MCF 10A (cell line): ENCODE data around the gene KMT2C. TPM values are rescaled to one million over a fixed set of nuclear protein-coding genes. Genes with fewer than 3 reads are reported as not detected.

Experiments used
- BruUV-seq: library from RNA; stranded (reverse); fragments of 400-500 nt; replicated peaks from 2 replicates; lab custom pipeline; 2021; lab: Mats Ljungman, UMichigan
- CTCF ChIA-PET: fragments of 300-600 bp; sonication (Branson Sonifier 250); formaldehyde crosslinking; extraction: SDS; loops from one replicate; lab custom pipeline; 2021; ENCODE audit warnings: antibody characterized with exemption, inconsistent platforms; lab: Yijun Ruan, JAX
- POLR2A ChIA-PET: fragments of 300-600, 350-650 bp; sonication (Branson Sonifier 250); formaldehyde crosslinking; extraction: SDS; loops from one replicate; lab custom pipeline; 2020; ENCODE audit warnings: antibody characterized with exemption, inconsistent platforms; lab: Yijun Ruan, JAX
- DNase-seq: peaks from one replicate; pipeline ENCODE4 v3.0.0-alpha.2; 2018; ENCODE audit not compliant: unreplicated experiment
- H3K27ac Mint-ChIP-seq: one replicate; pipeline ENCODE4 v1.8.0; 2022; ENCODE audit warnings: mild to moderate bottlenecking, low read depth, mixed read lengths; ENCODE audit not compliant: unreplicated experiment
- H3K27me3 Mint-ChIP-seq: one replicate; pipeline ENCODE4 v1.8.0; 2022; ENCODE audit warnings: mixed read lengths; ENCODE audit not compliant: insufficient read depth, unreplicated experiment
- H3K36me3 Mint-ChIP-seq: one replicate; pipeline ENCODE4 v1.8.0; 2022; ENCODE audit warnings: mild to moderate bottlenecking, moderate library complexity, mixed read lengths; ENCODE audit not compliant: insufficient read depth, unreplicated experiment
- H3K4me1 Mint-ChIP-seq: one replicate; pipeline ENCODE4 v1.8.0; 2022; ENCODE audit warnings: mixed read lengths; ENCODE audit not compliant: insufficient read depth, unreplicated experiment
- H3K4me3 Mint-ChIP-seq: one replicate; pipeline ENCODE4 v1.8.0; 2022; ENCODE audit warnings: mild to moderate bottlenecking, moderate library complexity, mixed read lengths; ENCODE audit not compliant: unreplicated experiment
- H3K9me3 Mint-ChIP-seq: one replicate; pipeline ENCODE4 v1.8.0; 2022; ENCODE audit warnings: mixed read lengths; ENCODE audit not compliant: unreplicated experiment
- intact Hi-C: fragments of 100-400 bp; cut with micrococcal nuclease; formaldehyde crosslinking; loops from 2 replicates; pipeline ENCODE4 v1.14.1; 2022
- total RNA-seq: library from RNA; stranded (reverse); gene quantifications from 2 replicates; pipeline ENCODE4 v1.2.3, GENCODE V29; 2022
- TF ChIP-seq, protein P1 (sequence below): fragments of 200-600 bp; IDR thresholded peaks from one replicate; pipeline ENCODE4 v1.8.0; 2022; ENCODE audit warnings: antibody characterized with exemption, mild to moderate bottlenecking; ENCODE audit not compliant: unreplicated experiment

KMT2C gene
- total RNA-seq, 1 experiment from 2014 or later: 54.6 TPM

DNA sequence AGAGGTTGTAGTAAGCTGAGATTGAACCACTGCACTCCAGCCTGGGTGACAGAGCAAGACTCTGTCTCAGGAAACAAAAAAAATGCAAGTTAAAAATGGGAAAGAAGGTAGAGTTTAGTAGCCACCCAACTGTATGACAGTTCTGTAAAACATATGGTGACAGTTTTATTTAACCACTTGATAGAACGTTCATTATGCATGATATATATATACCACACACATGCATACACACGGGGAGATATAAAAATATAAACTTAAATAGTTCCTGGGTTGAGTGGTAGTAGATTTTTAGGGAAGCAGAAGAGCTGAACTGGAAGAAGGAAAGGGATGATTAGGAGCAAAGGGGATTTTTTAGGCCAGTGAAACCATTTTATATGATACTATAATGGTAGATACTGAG is 120.0 kb downstream of the KMT2C start:
- ChIA-PET POLR2A (interaction anchor here (0.6 to 1.2 kb wide), 4 partner anchors 9 to 445 kb away, joined by 3 read pairs; no protein-coding TSS in a partner anchor), CTCF (interaction anchor here (0.9 to 1.0 kb wide), 3 partner anchors 15 to 21 kb away, joined by 3 read pairs; no protein-coding TSS in a partner anchor)
- Mint-ChIP-seq H3K9me3 (no peaks in the 10 kb centered on the region), H3K4me1 (peaks cover 30% of the 10 kb centered on the region), H3K4me3 (no peak overlapping the region), H3K36me3 (peaks cover 30% of the 10 kb centered on the region), H3K27me3 (no peaks in the 10 kb centered on the region), H3K27ac (no peak overlapping the region)
- TF ChIP-seq, protein P1, sequence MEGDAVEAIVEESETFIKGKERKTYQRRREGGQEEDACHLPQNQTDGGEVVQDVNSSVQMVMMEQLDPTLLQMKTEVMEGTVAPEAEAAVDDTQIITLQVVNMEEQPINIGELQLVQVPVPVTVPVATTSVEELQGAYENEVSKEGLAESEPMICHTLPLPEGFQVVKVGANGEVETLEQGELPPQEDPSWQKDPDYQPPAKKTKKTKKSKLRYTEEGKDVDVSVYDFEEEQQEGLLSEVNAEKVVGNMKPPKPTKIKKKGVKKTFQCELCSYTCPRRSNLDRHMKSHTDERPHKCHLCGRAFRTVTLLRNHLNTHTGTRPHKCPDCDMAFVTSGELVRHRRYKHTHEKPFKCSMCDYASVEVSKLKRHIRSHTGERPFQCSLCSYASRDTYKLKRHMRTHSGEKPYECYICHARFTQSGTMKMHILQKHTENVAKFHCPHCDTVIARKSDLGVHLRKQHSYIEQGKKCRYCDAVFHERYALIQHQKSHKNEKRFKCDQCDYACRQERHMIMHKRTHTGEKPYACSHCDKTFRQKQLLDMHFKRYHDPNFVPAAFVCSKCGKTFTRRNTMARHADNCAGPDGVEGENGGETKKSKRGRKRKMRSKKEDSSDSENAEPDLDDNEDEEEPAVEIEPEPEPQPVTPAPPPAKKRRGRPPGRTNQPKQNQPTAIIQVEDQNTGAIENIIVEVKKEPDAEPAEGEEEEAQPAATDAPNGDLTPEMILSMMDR: no peak
- no TSS peak for BruUV-seq
- intact Hi-C loops: no loop called here
- no peak for DNase-seq

DNA sequence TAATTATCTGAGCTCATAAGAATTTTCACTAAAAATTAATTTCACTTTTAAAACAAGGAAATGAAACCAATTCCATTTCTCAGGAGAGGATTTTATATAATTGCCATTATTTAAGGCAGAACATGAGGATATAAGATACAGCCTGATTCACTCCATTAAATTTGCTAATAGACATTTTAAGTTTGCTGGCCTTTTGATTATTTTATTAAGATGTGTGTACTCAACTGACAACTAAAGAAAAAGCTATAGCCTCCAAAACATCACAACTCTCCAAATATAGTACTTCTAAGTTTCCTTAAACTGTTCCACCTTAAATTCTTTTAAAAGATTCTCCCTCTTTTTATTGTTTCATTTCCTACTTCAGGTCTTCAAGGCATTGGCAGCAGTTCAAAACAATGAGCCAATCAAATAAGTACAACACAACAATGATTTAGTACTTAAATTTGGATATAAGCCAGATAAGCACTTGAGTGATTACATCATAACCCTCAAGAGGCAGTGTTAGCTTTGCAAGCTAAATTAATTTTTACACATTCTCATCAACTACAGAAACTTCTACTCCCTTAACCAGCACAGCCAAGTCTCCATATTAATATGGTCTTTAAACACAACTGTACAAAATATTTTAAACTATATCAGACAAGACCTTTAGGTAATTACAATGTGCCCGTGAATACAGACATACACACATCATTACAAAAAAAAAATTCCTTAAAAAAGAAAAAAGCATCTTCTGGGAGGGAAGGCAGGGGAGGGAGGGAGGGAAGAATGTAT is 121.8 kb downstream of the KMT2C start:
- intact Hi-C loops: no loop called here
- peak; percentile 96 for DNase-seq
- BruUV-seq: TSS peak; percentile 28
- POLR2A ChIA-PET: interaction anchor here (0.6 to 1.8 kb wide), 8 partner anchors 16 to 150 kb away, joined by 3 to 12 read pairs (median 3); no protein-coding TSS in a partner anchor
- Mint-ChIP-seq H3K4me1 (peaks cover 30% of the 10 kb centered on the region), H3K27me3 (no peaks in the 10 kb centered on the region), H3K9me3 (no peaks in the 10 kb centered on the region), H3K36me3 (peaks cover 40% of the 10 kb centered on the region), H3K27ac (peak overlapping the region; percentile 49), H3K4me3 (peak overlapping the region; percentile 37)
- CTCF ChIA-PET: interaction anchor here (0.6 to 0.8 kb wide), 4 partner anchors 51 to 1247 kb away, joined by 3 to 6 read pairs (median 4); no protein-coding TSS in a partner anchor
- TF ChIP-seq, protein P1: no peak

DNA sequence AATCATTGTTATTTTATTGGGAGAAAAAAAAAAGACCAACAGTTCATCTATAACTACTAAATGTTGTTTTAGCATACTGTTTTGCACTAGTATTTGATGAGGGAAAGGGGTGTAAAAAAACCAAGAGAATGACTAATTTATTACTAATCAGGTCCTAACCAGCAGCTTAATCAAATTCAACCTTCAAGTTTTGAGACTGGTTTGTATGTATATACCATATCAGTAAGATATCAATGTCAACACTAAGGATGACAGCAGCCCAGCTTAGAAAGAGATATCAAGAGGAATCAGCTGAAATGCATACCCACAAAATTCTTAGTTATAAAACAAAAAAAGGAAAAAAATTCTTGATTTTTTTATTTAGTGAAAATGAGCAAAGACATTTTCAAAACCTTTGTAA is 122.6 kb downstream of the KMT2C start:
- ChIA-PET POLR2A (interaction anchor here (0.7 to 1.8 kb wide), 4 partner anchors 20 to 151 kb away, joined by 3 to 12 read pairs (median 4); no protein-coding TSS in a partner anchor), CTCF (interaction anchor here (0.6 to 0.8 kb wide), 4 partner anchors 51 to 1246 kb away, joined by 3 to 6 read pairs (median 4); no protein-coding TSS in a partner anchor)
- TF ChIP-seq, protein P1: no peak
- BruUV-seq: no TSS peak
- no peaks in the 10 kb centered on the region for H3K27me3 Mint-ChIP-seq
- DNase-seq: no peak
- peak overlapping the region; percentile 50 for H3K4me3 Mint-ChIP-seq
- H3K9me3 Mint-ChIP-seq: no peaks in the 10 kb centered on the region
- intact Hi-C loops: no loop called here
- peaks cover 30% of the 10 kb centered on the region for H3K4me1 Mint-ChIP-seq
- no peak overlapping the region for H3K27ac Mint-ChIP-seq
- peaks cover 48% of the 10 kb centered on the region for H3K36me3 Mint-ChIP-seq

DNA sequence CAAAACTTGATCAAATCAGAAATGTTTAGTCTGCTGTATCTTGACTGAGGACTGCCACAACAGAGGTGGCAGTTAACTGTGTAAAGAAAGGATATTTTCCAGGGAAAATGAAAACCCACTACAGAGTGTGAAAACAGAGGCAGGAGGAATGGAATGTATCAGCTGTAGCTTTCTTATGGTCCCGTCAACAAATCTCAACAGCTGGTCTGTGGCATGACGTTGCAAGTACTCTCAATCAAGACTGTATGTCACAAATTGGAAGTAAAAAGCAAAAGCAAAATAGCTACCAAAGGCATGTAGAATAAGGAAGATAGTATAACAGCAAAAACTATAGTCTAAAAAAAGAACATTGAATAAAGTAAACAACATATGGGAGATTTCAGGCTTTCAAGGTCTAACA is 123.5 kb downstream of the KMT2C start:
- Mint-ChIP-seq H3K9me3 (no peaks in the 10 kb centered on the region), H3K4me3 (no peak overlapping the region), H3K27me3 (no peaks in the 10 kb centered on the region), H3K36me3 (peaks cover 52% of the 10 kb centered on the region), H3K27ac (no peak overlapping the region), H3K4me1 (peaks cover 30% of the 10 kb centered on the region)
- DNase-seq: no peak
- ChIA-PET POLR2A (no interaction called here), CTCF (no interaction called here)
- TF ChIP-seq, protein P1: no peak
- intact Hi-C loops: no loop called here
- BruUV-seq: no TSS peak
